Tibial nerve (tissue), 4 donors: ENCODE results near the gene EEF1AKMT3. TPM values are rescaled to one million over a fixed set of nuclear protein-coding genes. Genes with fewer than 3 reads are reported as not detected.
A peak's percentile ranks its signal among the peaks of the same experiment; 100 is the strongest.

Experiments
- DNase-seq, 2 donors: peaks; one replicate each; pipeline ENCODE4 v3.0.0-alpha.2; 2019; ENCODE audit warnings: low spot score in 2 of 2
- H3K27ac ChIP-seq, 4 donors: fragments of 200-600 bp; sonication (generic) in 3 of 4; one replicate each; pipeline ENCODE4 v1.5.1; 2017 to 2019; ENCODE audit warnings: mild to moderate bottlenecking in 1 of 4
- H3K27me3 ChIP-seq, 2 donors: fragments of 200-600 bp; sonication (generic) in 1 of 2; one replicate each; pipeline versions ENCODE4 v1.5.1 to v1.6.0; 2017 to 2019
- H3K36me3 ChIP-seq, 3 donors: fragments of 200-600 bp; sonication (generic); one replicate each; pipeline ENCODE4 v1.5.1; 2018 to 2019
- H3K4me1 ChIP-seq, 4 donors: fragments of 200-600 bp; sonication (generic) in 3 of 4; one replicate each; pipeline ENCODE4 v1.5.1; 2017 to 2019
- H3K4me3 ChIP-seq, 4 donors: fragments of 200-600 bp; sonication (generic) in 3 of 4; one replicate each; pipeline ENCODE4 v1.5.1; 2017 to 2019; ENCODE audit warnings: mild to moderate bottlenecking in 1 of 4, moderate library complexity in 1 of 4
- H3K9me3 ChIP-seq, 4 donors: fragments of 200-600 bp; sonication (generic) in 3 of 4; one replicate each; pipeline ENCODE4 v1.5.1; 2017 to 2019
- CTCF ChIP-seq, 5 experiments: fragments of 200-600 bp in 3 of 5; fragments of 450-650 bp in 2 of 5; sonication (generic) in 3 of 5; IDR thresholded peaks; one replicate each; pipeline ENCODE4 v1.5.1; 2016 to 2019; ENCODE audit warnings: antibody characterized with exemption in 5 of 5, mild to moderate bottlenecking in 3 of 5, moderate library complexity in 2 of 5
- EP300 ChIP-seq, 2 donors: sonication (generic); formaldehyde crosslinking; IDR thresholded peaks; one replicate each; pipeline ENCODE4 v1.6.1; 2017; ENCODE audit warnings: antibody characterized with exemption in 2 of 2, mild to moderate bottlenecking in 1 of 2
- POLR2A ChIP-seq, 2 donors: fragments of 450-650 bp; IDR thresholded peaks; one replicate each; pipeline ENCODE4 v1.6.1; 2017; ENCODE audit warnings: antibody characterized with exemption in 2 of 2, mild to moderate bottlenecking in 2 of 2, moderate library complexity in 2 of 2
- WGBS, 2 donors: methylation state at CpG; one replicate each; pipeline ENCODE4 v1.1.5; 2018; 5-methylcytosine and 5-hydroxymethylcytosine counted together
- total RNA-seq, 4 donors: library from RNA; depleted of rRNA; stranded (reverse); fragments of >200 nt; gene quantifications; one replicate each; pipeline ENCODE4 v1.1.0, GENCODE V29; 2016

The EEF1AKMT3 gene
- total RNA-seq, 4 donors from 2014 or later = 8.0 to 16.3 (median 9.6) TPM

- no CpG with 5 or more reads among the region's 34 CpGs for WGBS, 2 donors
- TF ChIP-seq CTCF (IDR thresholded peaks at IDR 0.05) (no peak), POLR2A (IDR thresholded peaks at IDR 0.05) (no peak), EP300 (IDR thresholded peaks at IDR 0.05) (no peak)
- peaks cover 0 to 36% (median 6%) of the 10 kb centered on the region in 3 donors for H3K36me3 ChIP-seq
- H3K9me3 ChIP-seq = no peaks in the 10 kb centered on the region
- DNase-seq = no peak
- no peaks in the 10 kb centered on the region for H3K27me3 ChIP-seq
- H3K4me1 ChIP-seq = peaks cover 0 to 51% (median 20%) of the 10 kb centered on the region in 4 donors
- peak overlapping the region; percentile 57 to 90 (median 70) for H3K4me3 ChIP-seq
- H3K27ac ChIP-seq = peak overlapping the region; percentile 37 to 86 (median 70)
Observed at GRCh38 chr12:57755194-57755453, 17.3 kb upstream of the EEF1AKMT3 start.

- peaks cover 0 to 45% (median 20%) of the 10 kb centered on the region in 4 donors for H3K4me1 ChIP-seq
- TF ChIP-seq CTCF (IDR thresholded peaks at IDR 0.05) = no peak
- no peak for TF ChIP-seq POLR2A (IDR thresholded peaks at IDR 0.05)
- TF ChIP-seq EP300 (IDR thresholded peaks at IDR 0.05) = no peak
- H3K9me3 ChIP-seq = no peaks in the 10 kb centered on the region
- peaks cover 0 to 30% (median 6%) of the 10 kb centered on the region in 3 donors for H3K36me3 ChIP-seq
- DNase-seq = no peak
- H3K27ac ChIP-seq = peak overlapping the region; percentile 37 to 86 (median 70)
- H3K4me3 ChIP-seq = peak overlapping the region; percentile 57 to 90 (median 70)
- no peaks in the 10 kb centered on the region for H3K27me3 ChIP-seq
- WGBS, 2 donors = 3 to 16% methylated on average over 4 to 52 of the region's 76 CpGs
Observed at GRCh38 chr12:57755454-57756372, 16.7 kb upstream of the EEF1AKMT3 start.

- H3K4me3 ChIP-seq = peak overlapping the region; percentile 57 to 90 (median 70)
- H3K27me3 ChIP-seq = no peaks in the 10 kb centered on the region
- WGBS, 2 donors = 46 to 47% methylated on average over 22 of the region's 22 CpGs
- no peak for DNase-seq
- peaks cover 0 to 32% (median 6%) of the 10 kb centered on the region in 3 donors for H3K36me3 ChIP-seq
- no peaks in the 10 kb centered on the region for H3K9me3 ChIP-seq
- H3K27ac ChIP-seq = peak overlapping the region in 2 of 4 donors; percentile 58 to 86
- peaks cover 0 to 36% (median 13%) of the 10 kb centered on the region in 4 donors for H3K4me1 ChIP-seq
- TF ChIP-seq POLR2A (IDR thresholded peaks at IDR 0.05) (no peak), EP300 (IDR thresholded peaks at IDR 0.05) (no peak), CTCF (IDR thresholded peaks at IDR 0.05) (peak; percentile 37 to 59 (median 46))
Observed at GRCh38 chr12:57756406-57757341, 15.7 kb upstream of the EEF1AKMT3 start.

GRCh38 chr12:57757771-57758170, 14.6 kb upstream of the EEF1AKMT3 start:
- H3K27me3 ChIP-seq = peaks cover 0 to 3% of the 10 kb centered on the region in 2 donors
- H3K36me3 ChIP-seq = peaks cover 0 to 32% (median 6%) of the 10 kb centered on the region in 3 donors
- DNase-seq = no peak
- H3K9me3 ChIP-seq = no peaks in the 10 kb centered on the region
- no peak overlapping the region for H3K27ac ChIP-seq
- no peak for TF ChIP-seq EP300 (IDR thresholded peaks at IDR 0.05)
- TF ChIP-seq POLR2A (IDR thresholded peaks at IDR 0.05) = no peak
- no peak for TF ChIP-seq CTCF (IDR thresholded peaks at IDR 0.05)
- H3K4me1 ChIP-seq = peaks cover 0 to 34% (median 13%) of the 10 kb centered on the region in 4 donors
- no peak overlapping the region for H3K4me3 ChIP-seq
- WGBS, 2 donors = 88 to 89% methylated on average over 4 of the region's 4 CpGs
